AG09319 (cell line): Measurements from ENCODE around the gene ELP5.

ENCODE experiments used
- DNase-seq: peaks from one replicate; pipeline ENCODE4 v3.0.0-alpha.2; 2010; ENCODE audit warnings: low read depth; ENCODE audit errors: extremely low read depth
- CTCF ChIP-seq: IDR thresholded peaks from 2 replicates; pipeline ENCODE4 v1.5.1; 2011; ENCODE audit warnings: low read depth, mild to moderate bottlenecking, inconsistent platforms, low read length, moderate library complexity

Gene ELP5

GRCh38 chr17:7260651-7261378, 8.8 kb downstream of the ELP5 start:
- no peak for TF ChIP-seq CTCF
- no peak for DNase-seq

DNA sequence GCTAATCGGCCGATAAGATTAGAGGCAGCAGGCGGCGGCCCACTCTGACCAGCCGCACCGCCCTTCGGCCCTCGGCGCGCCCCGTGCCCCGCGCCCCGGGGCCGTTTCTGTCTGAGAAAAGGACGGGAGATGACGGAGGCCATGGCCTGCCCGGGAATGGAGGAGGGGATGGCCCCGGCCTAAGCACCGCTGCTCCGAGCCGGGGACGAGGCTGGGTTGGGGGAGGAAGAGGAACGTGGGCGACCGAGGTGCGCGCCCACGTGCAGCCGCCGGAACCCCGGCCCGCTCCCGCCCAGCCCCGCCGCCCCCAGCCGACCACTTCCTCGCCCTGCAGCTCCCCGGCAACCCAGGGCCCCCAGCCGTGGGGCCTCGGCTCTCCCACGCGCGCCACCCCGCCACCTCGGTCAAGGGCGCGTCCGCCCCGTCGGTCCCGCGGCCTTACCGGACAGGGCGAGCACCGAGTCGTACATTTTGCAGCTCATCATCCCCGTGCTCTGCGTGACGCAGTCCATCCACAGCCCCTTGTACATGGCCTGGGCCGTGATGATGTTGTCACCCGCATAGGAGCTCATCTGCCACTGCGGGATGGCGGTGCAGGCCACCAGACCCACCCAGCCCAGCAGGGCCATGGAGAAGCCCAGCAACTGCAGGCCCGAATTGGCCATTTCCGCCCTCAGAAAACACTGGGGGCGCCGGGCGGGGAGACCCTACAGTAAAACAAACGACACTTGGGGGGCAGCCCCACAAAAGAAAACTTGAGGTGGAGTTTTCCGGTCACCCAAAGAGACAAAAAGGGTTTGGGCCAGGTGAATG, 9.6 kb downstream of the ELP5 start:
- DNase-seq: no peak
- no peak for TF ChIP-seq CTCF

- DNase-seq: no peak
- TF ChIP-seq CTCF: no peak
Observed at GRCh38 chr17:7262192-7262934, 10.3 kb downstream of the ELP5 start, which contains the start of gene CLDN7. Gene CLDN7 (minus strand): TSS chr17:7262478. CDS start chr17:7262043, 435 bp downstream.

GRCh38 chr17:7262935-7263800, 11.2 kb downstream of the ELP5 start:
- TF ChIP-seq CTCF: no peak
- DNase-seq: no peak

- DNase-seq: no peak
- TF ChIP-seq CTCF: no peak
Observed at GRCh38 chr17:7263801-7264078, 11.7 kb downstream of the ELP5 start.

GRCh38 chr17:7266784-7267183, 14.8 kb downstream of the ELP5 start:
- DNase-seq: no peak
- TF ChIP-seq CTCF: no peak
